Activated CD8-positive, alpha-beta memory T cell treated with anti-CD3 and anti-CD28 coated beads, Interleukin-2, amount 10 ng/mL, durations not matched to agents 7 days and 5 days (primary cell): Measurements from ENCODE around the gene TUBA3E. TPM values are rescaled to one million over a fixed set of nuclear protein-coding genes. Genes with fewer than 3 reads are reported as not detected.
A peak's percentile ranks its signal among the peaks of the same experiment; 100 is the strongest.
"Not testable (repeated sequence)": the region's sequence is repeated elsewhere in the genome, so short reads cannot be mapped to it uniquely, and the experiment has no call there.

Experiments
- ATAC-seq: fragments of 150-1000 bp; cut with Tn5 transposase; one replicate; pipeline ENCODE4 v1.10.0; 2021; ENCODE audit warnings: moderate library complexity
- CTCF ChIA-PET: fragments of 350-600 bp; sonication (Branson Sonifier 250); formaldehyde crosslinking; loops from one replicate; lab custom pipeline; 2021; ENCODE audit warnings: antibody characterized with exemption; lab: Charles Lee
- DNase-seq: peaks from one replicate; pipeline ENCODE4 v3.0.0-alpha.2; 2020
- H3K27ac Mint-ChIP-seq: one replicate; pipeline ENCODE4 v1.8.0; 2021; ENCODE audit warnings: mild to moderate bottlenecking, mixed read lengths
- H3K27me3 Mint-ChIP-seq: one replicate; pipeline ENCODE4 v1.8.0; 2021; ENCODE audit warnings: mixed read lengths
- H3K36me3 Mint-ChIP-seq: one replicate; pipeline ENCODE4 v1.8.0; 2021; ENCODE audit warnings: mild to moderate bottlenecking, mixed read lengths
- H3K4me1 Mint-ChIP-seq: one replicate; pipeline ENCODE4 v1.8.0; 2021; ENCODE audit warnings: mixed read lengths
- H3K4me3 Mint-ChIP-seq: one replicate; pipeline ENCODE4 v1.8.0; 2021; ENCODE audit warnings: mild to moderate bottlenecking, moderate library complexity, mixed read lengths
- H3K9me3 Mint-ChIP-seq: one replicate; pipeline ENCODE4 v1.8.0; 2022; ENCODE audit warnings: low read depth, mixed read lengths
- total RNA-seq, 2 experiments: library from RNA; stranded (reverse); gene quantifications; one replicate each; pipeline ENCODE4 v1.2.3, GENCODE V29; 2021

The TUBA3E gene
- total RNA-seq, 2 experiments from 2014 or later: not detected

- H3K4me1 Mint-ChIP-seq, CTCF ChIA-PET, H3K36me3 Mint-ChIP-seq, H3K27ac Mint-ChIP-seq, H3K4me3 Mint-ChIP-seq, ATAC-seq, H3K9me3 Mint-ChIP-seq, DNase-seq: not testable (repeated sequence)
- H3K27me3 Mint-ChIP-seq: peaks cover 17% of the 10 kb centered on the region
Measured at GRCh38 chr2:130220505-130220904, 22.3 kb upstream of the TUBA3E start.

- H3K4me1 Mint-ChIP-seq, CTCF ChIA-PET, H3K36me3 Mint-ChIP-seq, H3K27ac Mint-ChIP-seq, DNase-seq, ATAC-seq, H3K9me3 Mint-ChIP-seq, H3K4me3 Mint-ChIP-seq: not testable (repeated sequence)
- H3K27me3 Mint-ChIP-seq: peaks cover 20% of the 10 kb centered on the region
Measured at GRCh38 chr2:130219147-130219546, 20.9 kb upstream of the TUBA3E start.

- H3K4me3 Mint-ChIP-seq, H3K36me3 Mint-ChIP-seq, ATAC-seq, CTCF ChIA-PET, DNase-seq, H3K9me3 Mint-ChIP-seq, H3K27ac Mint-ChIP-seq, H3K4me1 Mint-ChIP-seq, H3K27me3 Mint-ChIP-seq: not testable (repeated sequence)
Measured at GRCh38 chr2:130207051-130207450, 8.8 kb upstream of the TUBA3E start.

GRCh38 chr2:130203150-130203549 is 4.9 kb upstream of the TUBA3E start:
- ATAC-seq, DNase-seq, H3K36me3 Mint-ChIP-seq, H3K27me3 Mint-ChIP-seq, CTCF ChIA-PET, H3K9me3 Mint-ChIP-seq, H3K4me3 Mint-ChIP-seq, H3K4me1 Mint-ChIP-seq, H3K27ac Mint-ChIP-seq: not testable (repeated sequence)

- H3K27ac Mint-ChIP-seq, H3K4me3 Mint-ChIP-seq, H3K9me3 Mint-ChIP-seq, DNase-seq, CTCF ChIA-PET, H3K36me3 Mint-ChIP-seq, H3K27me3 Mint-ChIP-seq, H3K4me1 Mint-ChIP-seq, ATAC-seq: not testable (repeated sequence)
Measured at GRCh38 chr2:130202518-130202917, 4.3 kb upstream of the TUBA3E start.

- H3K27me3 Mint-ChIP-seq, H3K27ac Mint-ChIP-seq, H3K36me3 Mint-ChIP-seq, H3K9me3 Mint-ChIP-seq, H3K4me3 Mint-ChIP-seq, DNase-seq, CTCF ChIA-PET, ATAC-seq: not testable (repeated sequence)
- H3K4me1 Mint-ChIP-seq: peaks cover 10% of the 10 kb centered on the region
Measured at GRCh38 chr2:130196052-130196451, 2.2 kb downstream of the TUBA3E start.

GRCh38 chr2:130195089-130195635 is 3.1 kb downstream of the TUBA3E start:
- ATAC-seq, H3K27me3 Mint-ChIP-seq, H3K4me3 Mint-ChIP-seq, DNase-seq, CTCF ChIA-PET, H3K9me3 Mint-ChIP-seq, H3K36me3 Mint-ChIP-seq, H3K27ac Mint-ChIP-seq: not testable (repeated sequence)
- peaks cover 11% of the 10 kb centered on the region for H3K4me1 Mint-ChIP-seq

GRCh38 chr2:130193824-130194223 is 4.4 kb downstream of the TUBA3E start:
- H3K9me3 Mint-ChIP-seq, CTCF ChIA-PET, DNase-seq, H3K27me3 Mint-ChIP-seq, H3K36me3 Mint-ChIP-seq, H3K4me3 Mint-ChIP-seq, H3K27ac Mint-ChIP-seq, ATAC-seq: not testable (repeated sequence)
- H3K4me1 Mint-ChIP-seq: peaks cover 11% of the 10 kb centered on the region

GRCh38 chr2:130192451-130192850 is 5.8 kb downstream of the TUBA3E start:
- CTCF ChIA-PET, H3K4me3 Mint-ChIP-seq, H3K9me3 Mint-ChIP-seq, H3K27me3 Mint-ChIP-seq, H3K36me3 Mint-ChIP-seq, H3K27ac Mint-ChIP-seq, ATAC-seq: not testable (repeated sequence)
- DNase-seq: peak; percentile 23
- peaks cover 11% of the 10 kb centered on the region for H3K4me1 Mint-ChIP-seq

- H3K9me3 Mint-ChIP-seq, H3K27me3 Mint-ChIP-seq, H3K4me3 Mint-ChIP-seq, CTCF ChIA-PET, ATAC-seq, H3K36me3 Mint-ChIP-seq, H3K27ac Mint-ChIP-seq: not testable (repeated sequence)
- H3K4me1 Mint-ChIP-seq: peaks cover 11% of the 10 kb centered on the region
- DNase-seq: peak; percentile 5
Measured at GRCh38 chr2:130191319-130191718, 6.9 kb downstream of the TUBA3E start.

- CTCF ChIA-PET: no interaction called here
Measured at GRCh38 chr2:130190237-130190636, 8.0 kb downstream of the TUBA3E start.

GRCh38 chr2:130188958-130189357 is 9.3 kb downstream of the TUBA3E start:
- H3K36me3 Mint-ChIP-seq, H3K27me3 Mint-ChIP-seq, ATAC-seq, H3K4me3 Mint-ChIP-seq, CTCF ChIA-PET, H3K27ac Mint-ChIP-seq, H3K9me3 Mint-ChIP-seq: not testable (repeated sequence)
- H3K4me1 Mint-ChIP-seq: peaks cover 18% of the 10 kb centered on the region
- peak; percentile 11 for DNase-seq

More at GRCh38 chr2:130190237-130190636, 8.0 kb downstream of the TUBA3E start:
- H3K36me3 Mint-ChIP-seq: peaks cover 4% of the 10 kb centered on the region
- H3K9me3 Mint-ChIP-seq: no peaks in the 10 kb centered on the region
- H3K4me1 Mint-ChIP-seq: peaks cover 14% of the 10 kb centered on the region
- H3K27ac Mint-ChIP-seq: no peak overlapping the region
- no peak for ATAC-seq
- peak; percentile 33 for DNase-seq
- H3K4me3 Mint-ChIP-seq: no peak overlapping the region
- no peaks in the 10 kb centered on the region for H3K27me3 Mint-ChIP-seq

GRCh38 chr2:130187859-130188792 is 10.1 kb downstream of the TUBA3E start:
- peak; percentile 8 for DNase-seq
- H3K9me3 Mint-ChIP-seq, H3K27me3 Mint-ChIP-seq, H3K4me3 Mint-ChIP-seq, ATAC-seq, H3K36me3 Mint-ChIP-seq, CTCF ChIA-PET, H3K27ac Mint-ChIP-seq: not testable (repeated sequence)
- H3K4me1 Mint-ChIP-seq: peaks cover 25% of the 10 kb centered on the region

- H3K4me3 Mint-ChIP-seq: no peak overlapping the region
- peak; percentile 36 for DNase-seq
- H3K4me1 Mint-ChIP-seq: peaks cover 21% of the 10 kb centered on the region
- no peaks in the 10 kb centered on the region for H3K9me3 Mint-ChIP-seq
- H3K27me3 Mint-ChIP-seq: no peaks in the 10 kb centered on the region
- peaks cover 5% of the 10 kb centered on the region for H3K36me3 Mint-ChIP-seq
- CTCF ChIA-PET: no interaction called here
- no peak for ATAC-seq
- no peak overlapping the region for H3K27ac Mint-ChIP-seq
Measured at GRCh38 chr2:130187268-130187667, 11.0 kb downstream of the TUBA3E start.
